ENCODE results near the gene TSSK1B. TPM values are rescaled to one million over a fixed set of nuclear protein-coding genes. Genes with fewer than 3 reads are reported as not detected.

Gene TSSK1B
- total RNA-seq, 2 experiments from 2014 or later = not detected

DNA sequence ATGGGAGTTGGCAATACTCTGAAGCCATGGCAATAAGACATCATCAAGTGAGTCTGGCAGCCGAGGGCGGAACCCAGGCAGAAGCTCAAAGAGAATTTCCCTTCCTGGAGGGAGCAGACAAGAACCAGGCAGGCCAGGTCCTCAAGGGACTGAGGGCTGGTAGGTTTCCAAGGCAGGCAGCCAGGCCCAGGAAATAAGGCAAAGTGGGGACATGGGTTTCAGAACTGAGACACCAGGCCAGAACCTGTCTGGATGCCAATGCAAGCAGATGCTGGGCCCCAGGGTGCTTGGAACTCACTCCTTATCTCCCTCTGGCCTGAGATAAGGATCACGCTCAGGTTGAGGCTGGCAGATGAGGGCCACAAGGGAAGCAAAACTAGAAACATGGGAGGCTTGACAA, 8.9 kb downstream of the TSSK1B start:
- ChIA-PET POLR2A (no interaction called here), CTCF (ENCODE audit: unreplicated experiment) (no interaction called here)
- H3K4me2 ChIP-seq (ENCODE audit: low read length) = no peak overlapping the region

DNA sequence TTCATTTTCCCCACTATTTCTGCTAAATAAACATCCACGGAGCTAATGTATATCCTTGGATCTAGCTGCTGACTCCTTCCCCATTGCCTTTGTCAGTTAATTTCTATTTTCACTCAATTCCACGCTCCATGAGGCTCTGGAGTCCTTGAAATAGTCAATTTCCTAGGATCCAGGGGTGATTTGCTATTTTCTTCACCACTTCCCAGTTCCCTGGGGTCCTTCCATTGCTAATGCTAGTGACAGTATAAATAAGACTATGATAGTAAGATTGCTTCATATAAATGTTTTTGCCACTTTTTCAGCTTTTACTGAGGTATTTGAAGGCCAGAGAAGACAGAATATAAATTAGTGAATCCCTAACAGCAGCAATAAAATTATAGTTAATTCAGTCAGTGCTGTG, 13.1 kb downstream of the TSSK1B start:
- CTCF ChIA-PET (ENCODE audit: unreplicated experiment) = no interaction called here
- BruUV-seq (replicated peaks) = no TSS peak

More for the DNA sequence above, 8.9 kb downstream of the TSSK1B start:
- no peak for TF ChIP-seq CTCF (conservative IDR thresholded peaks at IDR 0.05; ENCODE audit: low read length)
- TF ChIP-seq EZH2phosphoT487 (IDR thresholded peaks at IDR 0.05; ENCODE audit: borderline replicate concordance, low read depth, low read length) = no peak
- no peak overlapping the region for H3K4me3 ChIP-seq (ENCODE audit: low read depth, low read length, poor library complexity, severe bottlenecking)
- BruUV-seq (replicated peaks) = no TSS peak
- H3K27ac ChIP-seq (ENCODE audit: low read depth, low read length, poor library complexity, severe bottlenecking) = no peak overlapping the region
- no peaks in the 10 kb centered on the region for H3K9me2 ChIP-seq (ENCODE audit: insufficient read depth, low read length)
- no peak for DNase-seq (ENCODE audit: low spot score)
- H3K79me2 ChIP-seq (ENCODE audit: insufficient read depth, low read depth, low read length) = no peaks in the 10 kb centered on the region
- H4K20me1 ChIP-seq (ENCODE audit: insufficient read depth, low read length) = no peaks in the 10 kb centered on the region
- H3K9me3 ChIP-seq (ENCODE audit: low read length) = no peaks in the 10 kb centered on the region
- no peaks in the 10 kb centered on the region for H3K36me3 ChIP-seq (ENCODE audit: insufficient read depth, low read length)
- H3K4me1 ChIP-seq (ENCODE audit: insufficient read depth, low read length, poor library complexity, severe bottlenecking) = no peaks in the 10 kb centered on the region
- intact Hi-C loops (cut with micrococcal nuclease; ENCODE audit: unreplicated experiment) = no loop called here
- H2AFZ ChIP-seq (ENCODE audit: low read length) = no peak overlapping the region

GRCh38 chr5:113405530-113405929, 29.3 kb downstream of the TSSK1B start:
- TF ChIP-seq EZH2phosphoT487 (IDR thresholded peaks at IDR 0.05; ENCODE audit: borderline replicate concordance, low read depth, low read length) = no peak
- no peak for TF ChIP-seq CTCF (conservative IDR thresholded peaks at IDR 0.05; ENCODE audit: low read length)
- intact Hi-C loops (cut with micrococcal nuclease; ENCODE audit: unreplicated experiment) = no loop called here
- BruUV-seq (replicated peaks) = no TSS peak
- ChIA-PET POLR2A (no interaction called here), CTCF (ENCODE audit: unreplicated experiment) (no interaction called here)
- Histone ChIP-seq H3K27ac (ENCODE audit: low read depth, low read length, poor library complexity, severe bottlenecking) (no peak overlapping the region), H3K9me2 (ENCODE audit: insufficient read depth, low read length) (no peaks in the 10 kb centered on the region), H3K79me2 (ENCODE audit: insufficient read depth, low read depth, low read length) (no peaks in the 10 kb centered on the region), H3K36me3 (ENCODE audit: insufficient read depth, low read length) (no peaks in the 10 kb centered on the region), H4K20me1 (ENCODE audit: insufficient read depth, low read length) (no peaks in the 10 kb centered on the region), H3K4me2 (ENCODE audit: low read length) (no peak overlapping the region), H3K4me3 (ENCODE audit: low read depth, low read length, poor library complexity, severe bottlenecking) (no peak overlapping the region), H3K9me3 (ENCODE audit: low read length) (no peaks in the 10 kb centered on the region), H3K4me1 (ENCODE audit: insufficient read depth, low read length, poor library complexity, severe bottlenecking) (no peaks in the 10 kb centered on the region), H2AFZ (ENCODE audit: low read length) (no peak overlapping the region)
- DNase-seq (ENCODE audit: low spot score) = no peak

More for the DNA sequence above, 13.1 kb downstream of the TSSK1B start:
- Histone ChIP-seq H3K9me3 (ENCODE audit: low read length) (no peaks in the 10 kb centered on the region), H2AFZ (ENCODE audit: low read length) (no peak overlapping the region), H3K27ac (ENCODE audit: low read depth, low read length, poor library complexity, severe bottlenecking) (no peak overlapping the region), H3K79me2 (ENCODE audit: insufficient read depth, low read depth, low read length) (no peaks in the 10 kb centered on the region), H3K9me2 (ENCODE audit: insufficient read depth, low read length) (no peaks in the 10 kb centered on the region), H3K4me3 (ENCODE audit: low read depth, low read length, poor library complexity, severe bottlenecking) (no peak overlapping the region), H3K4me1 (ENCODE audit: insufficient read depth, low read length, poor library complexity, severe bottlenecking) (no peaks in the 10 kb centered on the region), H3K4me2 (ENCODE audit: low read length) (no peak overlapping the region), H4K20me1 (ENCODE audit: insufficient read depth, low read length) (no peaks in the 10 kb centered on the region), H3K36me3 (ENCODE audit: insufficient read depth, low read length) (no peaks in the 10 kb centered on the region)
- intact Hi-C loops (cut with micrococcal nuclease; ENCODE audit: unreplicated experiment) = no loop called here
- TF ChIP-seq EZH2phosphoT487 (IDR thresholded peaks at IDR 0.05; ENCODE audit: borderline replicate concordance, low read depth, low read length) = no peak
- TF ChIP-seq CTCF (conservative IDR thresholded peaks at IDR 0.05; ENCODE audit: low read length) = no peak
- POLR2A ChIA-PET = interaction anchor here (0.8 to 1.8 kb wide), 3 partner anchors 9 to 22 kb away, joined by 4 to 7 read pairs (median 4); no protein-coding TSS in a partner anchor
- DNase-seq (ENCODE audit: low spot score) = no peak

All from OCI-LY7 (cell line).